Testis (tissue), 2 donors: ENCODE measurements around the gene KLF1.

ENCODE experiments used
- CTCF ChIP-seq, 3 experiments: fragments of 450-650 bp in 2 of 3; fragments of 200-600 bp in 1 of 3; sonication (generic) in 1 of 3; IDR thresholded peaks; one replicate each; pipeline ENCODE4 v1.5.1; 2016 to 2019; ENCODE audit warnings: antibody characterized with exemption in 3 of 3, mild to moderate bottlenecking in 2 of 3, moderate library complexity in 1 of 3
- POLR2A ChIP-seq: fragments of 450-650 bp; IDR thresholded peaks from one replicate; pipeline ENCODE4 v1.6.1; 2017; ENCODE audit warnings: antibody characterized with exemption, mild to moderate bottlenecking, moderate library complexity

GRCh38 chr19:12896460-12896859, 9.5 kb upstream of the KLF1 start:
- TF ChIP-seq CTCF (IDR thresholded peaks at IDR 0.05) (no peak), POLR2A (no peak)
